ENCODE data around the gene DSCAM.

- TF ChIP-seq, protein P1, sequence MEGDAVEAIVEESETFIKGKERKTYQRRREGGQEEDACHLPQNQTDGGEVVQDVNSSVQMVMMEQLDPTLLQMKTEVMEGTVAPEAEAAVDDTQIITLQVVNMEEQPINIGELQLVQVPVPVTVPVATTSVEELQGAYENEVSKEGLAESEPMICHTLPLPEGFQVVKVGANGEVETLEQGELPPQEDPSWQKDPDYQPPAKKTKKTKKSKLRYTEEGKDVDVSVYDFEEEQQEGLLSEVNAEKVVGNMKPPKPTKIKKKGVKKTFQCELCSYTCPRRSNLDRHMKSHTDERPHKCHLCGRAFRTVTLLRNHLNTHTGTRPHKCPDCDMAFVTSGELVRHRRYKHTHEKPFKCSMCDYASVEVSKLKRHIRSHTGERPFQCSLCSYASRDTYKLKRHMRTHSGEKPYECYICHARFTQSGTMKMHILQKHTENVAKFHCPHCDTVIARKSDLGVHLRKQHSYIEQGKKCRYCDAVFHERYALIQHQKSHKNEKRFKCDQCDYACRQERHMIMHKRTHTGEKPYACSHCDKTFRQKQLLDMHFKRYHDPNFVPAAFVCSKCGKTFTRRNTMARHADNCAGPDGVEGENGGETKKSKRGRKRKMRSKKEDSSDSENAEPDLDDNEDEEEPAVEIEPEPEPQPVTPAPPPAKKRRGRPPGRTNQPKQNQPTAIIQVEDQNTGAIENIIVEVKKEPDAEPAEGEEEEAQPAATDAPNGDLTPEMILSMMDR (IDR thresholded peaks at IDR 0.05): no peak
- TF ChIP-seq POLR2AphosphoS5 (IDR thresholded peaks at IDR 0.05): no peak
These were observed 17.2 kb downstream of the DSCAM start for GRCh38 chr21:40829791-40830190.
